CD4-positive, alpha-beta T cell treated with Interleukin-17A for 1 hour (primary cell): ENCODE data around the gene FAM149A.

ENCODE experiments used
- DNase-seq: peaks from one replicate; pipeline ENCODE4 v3.0.0-alpha.2; 2020

The FAM149A gene

DNA sequence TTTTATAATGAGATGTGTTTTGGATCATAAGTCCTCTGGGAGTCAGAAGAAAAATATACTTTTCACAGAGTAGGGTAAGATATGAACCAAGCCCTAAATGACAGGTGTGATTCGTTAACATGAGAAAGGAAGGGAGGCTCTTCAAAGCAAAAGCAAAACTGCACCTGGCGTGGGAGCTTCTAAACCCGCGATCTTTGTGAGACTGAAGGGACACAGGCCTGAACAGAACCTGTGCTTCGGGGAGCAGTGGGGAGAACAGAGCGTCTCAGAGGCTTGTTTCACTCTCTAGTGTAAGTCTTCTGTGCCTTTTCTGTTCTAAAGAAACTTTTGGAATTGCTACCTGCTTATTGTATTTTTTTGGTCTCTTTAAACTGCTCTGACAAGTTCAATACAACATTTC, 56.6 kb downstream of the FAM149A start:
- peak; percentile 32 for DNase-seq

DNA sequence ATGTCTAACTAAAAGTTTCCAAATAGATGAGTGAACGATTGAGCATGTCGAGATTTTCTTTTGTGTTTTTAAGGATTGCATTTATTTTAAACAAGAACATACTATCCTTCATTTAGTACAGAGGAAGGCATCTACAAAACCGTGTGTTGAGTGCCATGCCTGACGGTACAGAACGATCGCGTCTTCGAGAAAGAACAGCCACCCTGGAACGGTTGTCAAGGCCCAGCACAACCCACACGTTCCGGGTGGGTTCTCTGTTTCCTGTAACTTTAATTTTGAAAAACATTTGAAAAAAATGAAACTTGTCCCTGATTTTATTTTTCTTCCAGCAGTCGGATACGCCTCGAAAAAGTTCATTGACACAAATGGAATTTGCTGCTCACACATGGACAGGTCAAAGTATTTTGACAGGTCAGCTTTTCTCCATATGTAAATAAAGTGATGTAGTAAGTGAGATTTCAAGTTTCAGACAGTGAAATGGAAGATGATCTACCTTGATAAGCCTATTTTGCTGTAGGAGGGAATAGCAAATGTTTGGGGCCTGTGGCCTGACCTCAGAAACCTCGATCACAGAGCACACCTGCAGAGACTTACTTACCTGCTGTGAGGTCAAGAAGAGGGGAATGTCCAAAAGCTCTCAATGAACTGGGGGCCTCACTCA, 62.5 kb downstream of the FAM149A start:
- no peak for DNase-seq

DNA sequence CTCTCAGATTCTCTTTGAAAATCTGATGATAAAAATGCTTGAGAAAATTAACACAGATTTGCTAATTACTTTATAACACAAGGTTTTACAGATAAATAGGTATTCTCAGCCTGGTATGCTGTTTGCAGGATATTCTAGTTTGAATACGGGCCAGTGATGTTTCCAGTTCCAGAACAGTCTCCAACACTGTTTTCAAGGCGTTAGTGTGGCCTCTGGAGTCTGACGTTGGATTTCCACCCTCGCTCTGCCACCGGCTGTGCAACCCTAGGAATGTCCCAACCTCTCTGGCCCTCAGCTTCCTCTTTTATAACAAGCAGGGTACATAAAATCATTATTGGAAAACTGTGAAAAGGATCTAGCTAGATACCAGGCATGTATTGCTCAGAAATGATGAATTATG, 63.1 kb downstream of the FAM149A start:
- no peak for DNase-seq

DNA sequence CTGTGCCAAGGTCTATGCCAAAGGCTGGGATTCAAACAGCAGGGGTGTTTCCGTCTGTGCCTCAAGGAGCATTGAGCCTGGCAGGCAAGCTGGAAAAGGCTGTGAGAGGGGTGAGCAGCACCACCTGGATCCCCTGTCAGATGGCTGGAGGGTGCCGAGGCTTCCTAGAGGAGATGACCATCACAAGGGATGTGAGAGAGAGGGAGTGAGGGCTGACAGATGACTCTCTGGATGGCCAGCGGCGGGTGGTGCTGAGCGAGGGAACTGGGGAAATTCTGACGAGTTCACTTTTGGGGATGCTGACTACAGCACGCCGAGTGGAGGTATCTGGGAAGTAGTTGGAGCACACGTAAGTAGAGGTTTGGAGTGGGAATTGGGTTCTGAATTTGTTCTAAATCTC, 64.2 kb downstream of the FAM149A start:
- no peak for DNase-seq

DNA sequence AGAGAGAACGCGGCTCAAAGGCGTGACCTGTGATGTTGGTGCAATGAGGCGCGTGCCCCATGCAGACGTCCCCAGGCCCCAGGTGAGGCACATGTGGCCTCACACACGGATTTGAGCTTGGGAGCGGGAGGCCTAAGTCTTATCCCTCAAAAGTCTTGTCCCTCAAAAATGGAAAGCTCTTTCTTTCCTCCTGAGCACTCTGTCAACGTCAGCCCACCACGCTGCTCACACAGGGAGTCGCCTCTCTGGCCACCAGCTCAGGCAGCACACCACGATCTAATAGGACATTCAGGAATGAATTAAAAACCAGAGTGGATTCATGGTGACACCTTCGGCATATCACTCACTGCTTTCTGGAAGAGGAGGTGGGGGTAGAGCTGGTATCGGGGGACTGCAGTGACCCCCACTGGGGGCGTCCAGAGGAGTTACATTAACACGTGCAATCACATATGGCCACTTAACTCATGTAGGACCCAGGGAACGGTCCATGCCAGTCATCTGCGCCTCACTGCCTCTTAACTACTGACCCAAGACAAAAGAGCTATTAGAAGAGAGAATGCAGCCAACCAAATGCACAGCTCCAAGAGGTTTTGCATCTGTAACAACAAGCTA, 64.9 kb downstream of the FAM149A start:
- DNase-seq = no peak

DNA sequence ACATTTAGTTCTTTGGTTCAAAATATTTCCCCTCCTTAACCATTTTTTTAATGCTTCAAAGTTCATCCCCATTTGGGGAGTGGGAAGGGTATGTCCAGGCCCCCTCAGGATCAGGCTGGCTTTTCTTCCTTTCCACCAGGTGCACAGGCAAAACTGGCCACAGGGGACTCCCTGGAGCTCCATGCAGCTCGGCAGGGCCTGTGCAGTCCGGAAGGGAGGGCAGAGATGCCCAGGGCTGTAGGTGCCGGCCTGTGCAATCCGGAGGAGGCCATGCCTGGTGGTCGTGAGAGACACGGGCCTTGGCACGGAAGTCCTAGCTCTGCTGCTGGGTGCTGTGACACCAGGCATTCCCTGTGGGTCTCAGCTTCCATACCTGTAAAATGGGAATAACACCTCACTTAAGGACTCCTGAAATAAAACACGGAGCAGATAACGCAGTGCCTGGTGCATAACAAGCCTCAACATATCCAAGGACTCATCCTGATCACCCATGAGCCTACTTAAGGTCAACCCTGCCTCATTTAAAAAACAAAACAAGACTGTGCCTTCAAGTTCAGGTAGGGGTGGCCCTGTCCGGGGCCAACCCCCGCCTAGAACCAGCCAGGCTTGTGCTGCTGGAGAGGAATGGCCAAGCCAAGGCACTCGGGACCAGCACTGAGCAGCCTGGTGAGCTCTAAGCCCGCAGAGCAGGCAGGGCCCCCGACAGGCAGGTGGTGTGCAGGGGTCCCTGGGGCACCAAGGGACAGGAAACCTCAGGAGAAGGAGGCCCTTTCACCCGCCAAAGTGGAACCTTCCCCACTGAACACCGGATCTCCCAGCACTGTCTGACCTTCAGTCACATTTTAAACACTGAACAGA, 65.7 kb downstream of the FAM149A start:
- no peak for DNase-seq

DNA sequence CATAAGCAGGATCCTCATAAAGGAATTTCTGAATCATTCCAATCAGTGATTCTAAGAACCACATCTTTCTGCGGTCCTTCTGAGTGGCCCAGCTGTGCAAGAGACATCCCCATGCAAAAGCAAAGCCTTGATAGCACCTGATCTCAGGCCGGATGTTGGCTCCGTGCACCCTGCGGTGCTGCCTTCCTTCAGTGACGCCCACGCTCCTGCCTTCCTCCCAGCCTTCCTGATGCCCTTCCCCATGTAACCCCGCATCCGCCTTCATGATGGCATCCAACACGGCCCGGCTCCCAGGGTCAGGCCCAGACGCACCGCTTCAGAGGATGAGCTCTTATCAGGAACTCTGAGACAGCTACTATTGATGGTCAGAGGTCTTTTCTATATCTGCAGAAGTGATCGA, 66.5 kb downstream of the FAM149A start:
- no peak for DNase-seq

DNA sequence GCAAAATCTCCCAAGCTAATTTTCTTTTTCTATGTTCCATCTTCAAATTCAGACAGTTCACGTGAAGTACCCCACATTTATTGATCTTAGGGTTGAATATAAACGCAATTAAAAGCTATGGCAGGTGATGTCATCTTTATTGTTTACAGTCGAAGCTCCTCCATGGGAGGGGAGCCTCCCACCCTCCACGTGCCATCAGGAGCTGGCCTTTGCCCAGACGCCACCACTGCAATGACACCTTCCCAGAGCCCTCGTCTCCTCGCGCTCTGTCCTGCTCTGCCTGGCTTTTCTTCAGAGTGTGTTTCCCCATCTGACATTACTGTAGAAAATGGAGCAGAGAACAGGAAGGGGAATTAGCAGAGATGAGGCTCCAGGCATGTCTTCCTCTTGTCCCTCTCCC, 68.0 kb downstream of the FAM149A start:
- DNase-seq = no peak

DNA sequence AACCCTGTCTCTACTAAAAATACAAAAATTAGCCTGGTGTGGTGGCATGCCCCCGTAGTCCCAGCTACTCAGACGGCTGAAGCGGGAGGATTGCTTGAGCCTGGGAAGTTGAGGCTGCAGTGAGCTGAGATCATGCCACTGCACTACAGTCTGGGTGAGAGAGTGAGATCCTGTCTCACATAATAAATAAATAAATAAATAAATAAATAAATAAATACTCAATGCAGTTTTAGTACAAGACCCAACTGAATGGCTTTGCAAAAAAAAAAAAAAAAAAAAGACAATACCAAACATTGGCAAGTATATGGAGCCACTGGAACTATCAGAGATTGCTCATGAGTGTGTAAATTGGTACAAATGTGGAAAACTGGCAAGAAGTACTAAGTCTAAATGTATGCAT, 83.6 kb downstream of the FAM149A start:
- DNase-seq = no peak

DNA sequence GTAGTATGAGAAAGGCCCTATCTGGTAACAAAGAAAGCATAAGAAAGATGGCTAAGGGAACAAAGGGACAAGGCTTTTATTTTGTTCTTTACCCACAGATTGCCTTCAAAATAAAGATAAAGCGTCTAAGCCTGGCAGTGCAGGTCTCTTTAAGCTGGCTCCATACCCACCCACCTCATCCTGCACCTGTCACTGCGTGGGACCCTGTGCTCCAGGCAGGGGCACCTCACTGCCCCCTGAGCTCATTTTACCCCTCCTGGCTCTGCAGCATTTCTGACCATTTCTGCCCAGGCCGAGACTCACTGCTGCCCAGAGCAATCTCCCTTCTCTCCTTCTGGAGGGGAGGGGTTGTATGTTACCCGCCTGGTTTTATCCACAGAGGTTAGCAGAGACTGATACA, 85.2 kb downstream of the FAM149A start:
- no peak for DNase-seq

DNA sequence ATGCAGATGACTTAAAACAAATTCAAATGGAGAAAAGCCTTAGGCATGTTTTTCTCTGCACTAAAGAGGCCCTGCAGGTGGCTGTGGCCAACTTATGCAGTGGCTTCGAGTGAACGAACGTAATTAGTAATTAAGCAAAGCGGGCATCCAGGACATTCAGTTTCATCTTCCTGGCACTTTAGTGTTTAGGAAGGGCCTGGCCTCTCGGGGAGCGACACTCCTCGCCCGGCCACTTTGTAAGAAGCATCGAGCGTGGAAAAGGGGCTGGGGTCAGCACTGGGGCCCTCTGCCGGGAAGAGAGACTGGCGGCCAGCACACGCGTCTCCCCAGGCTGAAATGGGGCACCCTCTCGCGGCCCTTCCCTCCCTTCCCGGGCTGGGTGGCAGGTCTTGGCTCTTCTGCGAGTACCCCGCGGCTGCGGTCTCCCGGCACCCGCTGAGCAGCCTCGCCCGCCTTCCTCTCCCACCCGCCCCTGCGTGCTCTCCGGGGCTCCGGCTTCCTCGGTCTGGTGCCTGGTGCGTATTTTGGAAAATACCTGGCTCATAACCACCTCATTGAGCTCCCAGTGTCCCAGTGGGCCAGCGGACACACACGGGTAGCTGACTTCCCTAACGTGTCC, 86.2 kb downstream of the FAM149A start:
- DNase-seq = peak; percentile 58

DNA sequence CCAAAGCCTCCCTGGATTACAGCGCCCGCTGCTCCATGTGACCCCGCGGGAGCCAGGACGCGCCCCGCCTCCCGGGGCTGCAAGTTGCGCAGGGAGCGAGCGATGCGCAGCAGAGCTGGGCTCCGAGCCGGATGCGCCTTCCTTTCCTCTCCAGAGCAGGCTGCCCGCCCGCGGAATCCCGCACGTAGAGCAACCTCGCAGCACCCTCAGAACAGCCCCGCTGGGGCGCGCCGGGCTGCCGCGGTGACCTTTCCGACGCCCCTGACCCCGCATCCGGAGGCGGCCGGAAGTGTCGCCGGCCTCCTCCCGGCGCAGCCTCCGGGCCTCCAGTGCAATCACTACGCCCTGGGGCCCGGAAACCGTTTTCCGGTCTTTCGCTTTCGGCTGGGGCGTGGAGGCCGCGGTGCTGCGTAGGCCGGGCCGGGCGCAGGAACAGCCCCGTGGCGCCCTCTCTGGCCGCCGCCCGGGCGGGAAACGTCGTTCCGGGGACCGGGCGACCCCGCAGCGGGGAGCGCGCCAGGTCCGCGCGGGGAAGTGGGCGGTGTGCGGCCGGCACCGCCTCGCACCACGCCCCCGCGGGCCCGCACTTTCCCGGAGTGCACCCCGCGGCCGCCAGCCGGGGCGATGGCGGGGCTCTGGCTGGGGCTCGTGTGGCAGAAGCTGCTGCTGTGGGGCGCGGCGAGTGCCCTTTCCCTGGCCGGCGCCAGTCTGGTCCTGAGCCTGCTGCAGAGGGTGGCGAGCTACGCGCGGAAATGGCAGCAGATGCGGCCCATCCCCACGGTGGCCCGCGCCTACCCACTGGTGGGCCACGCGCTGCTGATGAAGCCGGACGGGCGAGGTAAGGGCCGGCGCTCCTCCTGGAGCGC, 86.9 kb downstream of the FAM149A start, which contains the start of gene CYP4V2:
Gene CYP4V2, plus strand, starts transcription at position 368 of the 866 bp plus-strand sequence. Its CDS starts 257 bp downstream, at position 625.
- DNase-seq = peak; percentile 90

DNA sequence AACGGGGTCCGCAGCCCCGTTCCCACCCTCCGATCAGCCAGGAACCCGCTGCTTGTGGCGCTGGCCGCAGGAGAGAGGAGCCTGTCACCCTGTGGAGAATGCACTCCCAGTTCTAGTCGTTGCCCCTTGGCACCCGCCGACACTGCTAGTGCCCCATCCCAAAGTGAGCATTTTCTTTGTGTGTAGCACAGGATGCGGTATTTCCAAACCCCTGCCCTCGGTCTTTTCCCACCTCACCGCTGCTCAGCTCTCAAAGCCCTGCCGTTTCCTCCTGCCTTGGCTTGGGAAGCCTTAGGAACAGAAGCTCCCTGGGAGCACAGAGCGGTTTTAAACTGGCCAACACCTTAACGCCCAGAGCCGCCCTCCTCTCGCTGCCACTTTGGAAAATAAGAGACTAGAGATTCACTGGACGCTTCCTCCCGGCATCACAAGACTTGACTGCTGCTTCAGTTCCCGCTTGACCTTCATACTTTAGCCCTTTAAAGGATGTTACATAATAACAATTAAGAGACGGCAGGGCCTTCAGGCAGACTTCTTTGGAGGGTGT, 87.6 kb downstream of the FAM149A start:
- peak; percentile 34 for DNase-seq

DNA sequence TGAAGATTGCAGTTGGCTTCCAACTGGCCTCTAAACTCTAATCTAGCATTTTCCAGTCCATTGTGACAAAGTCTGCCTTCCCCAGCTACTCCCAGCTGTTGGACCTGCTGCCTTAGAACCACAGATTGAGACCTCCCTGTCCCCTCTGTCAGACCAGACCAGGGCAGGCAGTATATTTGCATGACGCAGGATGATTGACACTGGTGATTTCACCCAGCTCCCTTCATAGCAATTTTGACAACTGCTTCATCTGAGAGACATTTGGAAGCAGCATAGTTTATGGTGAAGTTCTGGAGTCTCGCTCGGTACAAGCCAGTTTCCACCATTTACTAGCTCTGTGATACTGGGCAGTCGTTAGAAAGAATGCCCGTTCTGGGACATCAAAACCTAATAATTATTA, 89.3 kb downstream of the FAM149A start:
- no peak for DNase-seq

DNA sequence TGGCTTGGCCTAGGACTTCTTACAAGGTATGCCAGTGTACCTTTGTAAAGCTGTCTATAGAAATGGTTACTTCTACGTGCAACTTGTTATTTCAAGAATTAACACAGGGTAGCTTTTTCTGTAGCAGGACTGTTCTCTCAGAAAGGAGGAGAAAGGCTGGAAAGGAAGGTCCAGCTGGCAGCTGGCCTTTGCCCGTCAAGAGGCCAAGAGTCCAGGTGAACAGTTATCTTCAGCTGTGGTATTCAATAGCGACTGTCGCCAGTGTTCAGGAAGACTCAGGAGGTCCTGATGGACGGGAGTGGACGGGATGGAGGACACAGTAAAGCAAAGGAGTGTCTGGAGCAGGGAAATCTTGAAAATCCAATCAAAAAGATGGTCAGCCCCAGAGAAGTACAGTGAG, 91.6 kb downstream of the FAM149A start:
- DNase-seq = no peak

DNA sequence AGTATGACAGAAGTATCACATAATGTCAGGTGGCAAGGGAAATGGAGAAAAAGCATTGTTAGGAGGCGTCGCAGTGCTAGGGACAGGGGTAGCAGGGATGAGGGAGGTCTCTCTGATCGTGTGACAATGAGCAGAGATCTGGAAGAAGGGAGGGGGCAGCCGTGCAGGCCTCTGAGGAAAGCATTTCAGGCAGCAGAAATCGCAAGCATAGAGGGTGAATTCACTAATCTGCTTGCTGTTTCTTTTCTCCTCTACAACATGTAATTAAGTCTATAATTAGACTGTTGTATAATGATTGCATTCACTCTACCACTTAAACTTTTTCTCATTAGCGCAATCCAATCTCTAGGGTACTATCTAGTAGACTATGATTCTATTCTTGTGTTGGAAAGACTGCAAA, 96.0 kb downstream of the FAM149A start:
- no peak for DNase-seq

DNA sequence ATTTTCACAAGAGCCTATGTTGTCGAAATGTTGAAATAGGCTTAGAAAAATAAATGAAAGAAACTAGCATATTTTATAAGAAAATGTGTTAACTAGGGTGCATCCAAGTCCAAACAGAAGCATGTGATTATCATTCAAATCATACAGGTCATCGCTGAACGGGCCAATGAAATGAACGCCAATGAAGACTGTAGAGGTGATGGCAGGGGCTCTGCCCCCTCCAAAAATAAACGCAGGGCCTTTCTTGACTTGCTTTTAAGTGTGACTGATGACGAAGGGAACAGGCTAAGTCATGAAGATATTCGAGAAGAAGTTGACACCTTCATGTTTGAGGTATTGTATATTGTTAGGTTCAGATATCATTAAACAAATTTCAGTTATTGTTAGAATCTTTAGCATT, 96.5 kb downstream of the FAM149A start:
- DNase-seq = no peak

DNA sequence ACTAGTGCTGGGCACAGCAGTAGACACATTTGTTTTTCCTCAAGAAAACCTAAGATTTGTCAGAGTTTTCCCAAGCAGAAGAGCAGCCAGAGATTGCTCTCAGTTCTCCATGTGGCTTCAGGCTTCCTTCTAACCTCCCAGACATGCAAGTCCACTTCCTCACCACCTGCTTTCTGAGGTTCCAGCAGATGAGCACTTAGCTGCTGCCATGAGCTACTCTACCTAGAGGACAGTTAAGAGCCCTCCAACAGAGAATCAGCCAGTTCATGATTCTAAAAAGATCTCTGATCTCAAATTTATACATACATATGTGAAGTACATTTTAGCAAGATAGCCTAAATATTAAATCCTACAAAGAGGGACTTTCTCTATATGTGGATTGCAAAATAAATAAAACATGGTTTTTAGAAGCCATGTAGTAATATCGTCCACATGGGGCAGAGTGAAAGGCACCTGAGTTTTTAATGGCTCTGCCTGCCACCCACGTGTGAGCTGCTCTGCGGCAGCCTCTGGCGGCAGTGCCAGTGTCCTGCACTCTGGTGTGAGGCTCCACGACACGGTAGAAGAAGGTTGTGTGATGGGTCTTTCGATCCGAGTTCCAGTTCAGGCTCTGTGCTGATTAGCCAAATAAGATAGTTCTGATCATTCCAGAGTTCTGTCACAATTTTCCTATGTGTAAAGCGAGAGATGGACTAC, 97.2 kb downstream of the FAM149A start:
- DNase-seq = peak; percentile 67

DNA sequence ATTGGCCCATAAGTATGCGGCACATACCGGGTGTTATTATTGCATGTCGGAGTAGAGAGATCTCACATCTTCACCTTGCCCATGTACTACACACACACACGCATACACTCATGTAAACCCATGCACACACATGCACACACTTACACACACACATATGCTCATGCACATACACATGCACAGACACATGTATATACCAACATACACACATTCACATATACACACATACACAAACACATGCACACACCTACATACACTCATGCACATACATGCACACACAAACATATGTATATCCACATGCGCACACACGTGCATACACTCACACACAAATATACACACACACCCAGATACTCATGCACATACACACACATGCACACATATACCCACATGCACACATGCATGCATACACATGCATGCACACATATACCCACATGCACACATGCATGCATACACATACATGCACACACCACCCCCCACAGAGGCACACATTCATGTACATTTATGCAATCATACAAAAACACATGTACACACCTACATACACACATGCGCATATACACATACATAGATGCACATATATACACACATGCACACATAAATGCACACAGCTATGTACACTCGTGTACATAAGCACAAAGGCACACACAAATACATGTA, 98.1 kb downstream of the FAM149A start:
- no peak for DNase-seq

DNA sequence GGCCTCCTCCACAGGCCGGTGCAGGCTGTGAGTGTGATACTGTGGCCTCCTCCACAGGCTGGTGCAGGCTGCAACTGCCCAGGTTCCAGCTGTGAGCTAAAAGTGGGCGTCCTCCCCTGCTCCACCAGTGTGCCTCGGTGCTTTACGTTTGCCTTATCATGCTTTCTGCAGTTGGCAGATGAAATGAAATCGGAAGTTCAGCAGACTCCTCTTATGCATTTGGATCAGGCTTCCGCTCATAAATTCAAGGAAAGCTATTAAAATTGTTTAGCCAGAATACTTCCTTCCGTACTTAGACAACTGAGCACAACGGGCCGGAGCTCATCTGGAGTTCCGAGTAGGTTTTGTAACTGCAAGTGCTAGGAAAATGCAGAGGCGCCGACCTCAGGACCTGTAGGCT, 98.9 kb downstream of the FAM149A start:
- no peak for DNase-seq

DNA sequence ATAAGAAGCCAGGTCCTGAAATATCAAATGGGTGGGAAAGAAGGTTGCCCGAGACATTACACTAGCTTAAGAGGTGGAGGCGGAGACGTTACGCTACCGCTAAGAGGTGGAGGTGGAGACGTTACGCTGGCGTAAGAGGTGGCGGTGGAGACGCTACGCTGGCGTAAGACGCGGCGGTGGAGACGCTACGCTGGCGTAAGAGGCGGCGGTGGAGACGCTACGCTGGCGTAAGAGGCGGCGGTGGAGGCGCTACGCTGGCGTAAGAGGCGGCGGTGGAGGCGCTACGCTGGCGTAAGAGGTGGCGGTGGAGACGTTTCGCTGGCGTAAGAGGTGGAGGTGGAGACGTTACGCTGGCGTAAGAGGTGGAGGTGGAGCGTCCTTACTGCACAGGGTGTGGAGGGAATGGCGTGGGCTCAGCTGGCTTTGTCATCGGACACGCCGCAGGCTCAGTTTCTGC, 99.6 kb downstream of the FAM149A start:
- peak; percentile 32 for DNase-seq
